Esophagus mucosa (tissue), 1 donor: Measurements from ENCODE around the gene ZNF597. TPM values are rescaled to one million over a fixed set of nuclear protein-coding genes. Genes with fewer than 3 reads are reported as not detected.
"Not testable (repeated sequence)": the region's sequence is repeated elsewhere in the genome, so short reads cannot be mapped to it uniquely, and the experiment has no call there.

Experiments used
- ATAC-seq: fragments of 200-7000 bp; cut with Tn5 transposase; one replicate; pipeline ENCODE4 v1.9.1; 2020
- total RNA-seq: library from RNA; stranded (reverse); gene quantifications from one replicate; pipeline ENCODE4 v1.2.4, GENCODE V29; 2023
- donor health status: DM: yes; HTN: yes; CAD: no.

ZNF597 gene
- total RNA-seq, 1 donor from 2014 or later, result 1.00 TPM

DNA sequence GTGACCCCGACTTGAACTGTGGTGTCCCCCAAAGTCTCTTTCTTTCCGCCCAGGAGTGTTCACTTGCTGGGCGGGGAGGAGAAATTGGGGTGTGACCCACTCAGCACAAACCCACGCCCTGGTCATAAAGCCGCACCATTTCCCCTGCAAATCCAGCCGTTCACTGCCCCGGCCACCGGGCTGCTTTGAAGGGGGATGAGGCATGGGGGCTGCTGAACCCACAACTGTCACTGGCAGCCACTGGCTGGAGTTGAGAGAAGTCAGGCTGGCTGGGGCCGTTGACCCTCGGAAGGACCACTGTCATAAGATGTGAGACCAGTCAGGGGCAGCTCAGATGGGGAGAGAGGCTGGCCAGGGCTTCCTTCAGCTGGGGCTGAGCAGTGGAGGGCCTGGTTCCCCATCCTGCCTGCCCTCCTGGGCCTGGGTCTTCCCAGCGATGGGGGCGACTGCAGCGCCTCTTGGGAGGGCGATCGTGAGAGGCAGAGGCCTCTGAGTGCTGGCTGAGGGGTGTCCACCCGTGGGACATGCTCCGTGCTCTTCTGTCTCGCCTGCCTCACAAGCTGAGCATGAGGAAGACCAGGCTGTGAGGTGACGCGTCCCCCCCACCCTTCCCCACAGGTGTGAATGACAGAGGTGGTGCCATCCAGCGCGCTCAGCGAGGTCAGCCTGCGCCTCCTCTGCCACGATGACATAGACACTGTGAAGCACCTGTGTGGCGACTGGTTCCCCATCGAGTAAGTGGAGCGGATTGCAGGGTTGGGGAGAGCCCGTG, 32.5 kb upstream of the ZNF597 start:
- ATAC-seq, result no peak

GRCh38 chr16:3474870-3475269, 31.6 kb upstream of the ZNF597 start:
- not testable (repeated sequence) for ATAC-seq

DNA sequence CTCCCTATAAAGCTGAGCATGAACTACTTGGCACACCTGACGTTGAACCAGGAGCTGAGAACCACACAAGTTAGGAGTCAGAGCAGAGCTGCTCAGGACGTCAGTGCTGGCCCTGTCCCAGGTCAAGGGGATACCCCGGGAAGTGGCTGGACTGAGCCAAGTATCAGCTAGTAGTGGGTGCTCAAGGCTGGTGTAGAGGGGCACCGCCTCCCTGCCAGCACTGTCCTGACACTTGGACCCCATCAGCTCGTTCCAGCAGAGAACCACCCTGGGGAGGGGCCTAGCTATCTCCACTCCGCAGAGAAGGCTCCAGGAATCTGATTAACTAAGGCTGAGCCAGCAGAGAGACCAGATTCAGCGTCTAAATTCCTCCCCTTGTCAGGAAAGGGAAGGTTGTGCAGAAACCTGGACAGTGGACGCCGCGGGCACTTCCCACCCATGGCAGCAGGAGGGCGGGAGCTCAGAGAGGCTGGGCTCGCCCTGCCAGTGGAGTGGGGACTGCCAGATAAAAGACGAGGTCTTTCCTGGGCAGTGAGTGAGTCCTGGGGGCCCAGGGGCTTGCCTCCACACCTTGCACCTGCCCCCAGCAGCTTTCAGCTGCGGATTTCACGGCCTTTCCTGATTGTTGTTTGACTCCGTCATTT, 31.0 kb upstream of the ZNF597 start:
- ATAC-seq, result peak; percentile 38

GRCh38 chr16:3473596-3473943, 30.3 kb upstream of the ZNF597 start:
- not testable (repeated sequence) for ATAC-seq

- ATAC-seq, result no peak
Measured at GRCh38 chr16:3472878-3473595, 29.7 kb upstream of the ZNF597 start.

DNA sequence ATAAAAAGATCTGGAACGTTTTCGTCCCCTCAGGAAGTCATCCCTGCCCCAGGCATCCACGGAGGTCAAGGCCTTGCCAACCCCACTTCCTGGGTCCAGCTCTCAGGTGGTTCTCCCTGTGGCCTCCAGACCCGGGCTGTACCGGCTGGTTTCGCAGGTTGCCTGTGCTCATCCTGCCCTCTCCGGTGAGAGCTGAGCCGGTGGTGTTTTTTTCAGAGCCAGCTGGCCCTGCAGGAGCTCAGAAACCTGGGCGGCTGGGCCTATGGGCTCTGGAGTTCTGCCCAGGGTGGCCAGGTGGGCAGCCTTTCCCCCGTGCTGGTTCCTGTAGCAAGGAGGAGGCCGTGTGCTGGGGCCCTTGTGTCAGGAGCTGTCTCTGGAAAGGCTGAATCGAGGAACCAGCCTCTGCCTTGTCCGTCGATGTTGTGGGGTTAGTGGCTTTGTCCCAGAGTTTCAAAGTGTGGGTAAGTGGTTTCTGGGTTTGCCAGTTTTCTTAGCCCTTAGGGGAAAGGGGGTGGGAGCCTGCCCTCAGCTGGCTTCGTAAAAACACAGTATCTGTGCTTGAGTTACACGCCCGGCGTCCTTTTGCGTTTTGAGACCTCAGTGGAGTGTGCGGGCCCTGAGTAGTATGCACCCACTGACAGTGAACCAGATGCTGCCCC, 28.3 kb upstream of the ZNF597 start:
- no peak for ATAC-seq

DNA sequence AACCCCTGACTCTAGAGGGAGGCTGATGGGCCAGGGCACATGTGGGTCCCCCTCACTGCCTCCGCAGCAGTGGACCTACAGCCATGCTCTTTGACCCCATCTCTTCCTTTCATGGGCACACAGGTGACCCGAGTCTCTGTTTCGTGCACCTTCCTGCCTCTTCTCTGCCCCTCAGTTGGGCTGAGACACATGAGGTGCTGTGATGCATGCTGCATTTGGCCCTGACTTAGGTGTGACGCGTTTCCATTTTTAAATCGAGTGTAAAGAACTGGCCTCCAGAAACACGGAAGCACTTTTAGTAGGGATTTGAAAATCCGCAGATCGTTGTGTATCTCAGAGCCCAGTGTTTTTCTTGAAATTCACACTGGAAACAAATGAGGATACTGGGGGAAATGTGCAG, 27.4 kb upstream of the ZNF597 start:
- no peak for ATAC-seq

- ATAC-seq, result no peak
Measured at GRCh38 chr16:3469736-3470135, 26.4 kb upstream of the ZNF597 start.

- no peak for ATAC-seq
Measured at GRCh38 chr16:3468501-3468900, 25.2 kb upstream of the ZNF597 start.

- ATAC-seq, result no peak
Measured at GRCh38 chr16:3467921-3468320, 24.6 kb upstream of the ZNF597 start.

DNA sequence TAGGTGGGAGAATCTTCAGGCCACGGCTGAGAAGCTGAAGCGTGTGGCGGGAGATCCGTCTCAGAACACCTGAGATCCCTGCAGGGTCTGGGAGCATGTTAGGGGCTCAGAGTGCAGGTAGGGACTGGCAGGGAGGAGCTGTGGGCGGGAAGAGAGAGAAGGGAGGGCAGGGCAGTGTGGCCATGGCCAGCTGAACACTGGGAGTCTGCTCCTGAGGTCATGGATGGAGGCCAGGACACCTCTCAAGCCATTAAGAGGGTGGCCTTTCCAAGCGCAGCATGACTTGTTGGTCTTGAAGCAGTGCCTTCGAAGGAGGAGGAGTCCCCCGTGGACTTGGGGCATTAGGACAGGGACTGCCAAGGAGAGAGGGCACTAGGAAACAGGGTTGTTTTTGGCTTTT, 23.9 kb upstream of the ZNF597 start:
- no peak for ATAC-seq

DNA sequence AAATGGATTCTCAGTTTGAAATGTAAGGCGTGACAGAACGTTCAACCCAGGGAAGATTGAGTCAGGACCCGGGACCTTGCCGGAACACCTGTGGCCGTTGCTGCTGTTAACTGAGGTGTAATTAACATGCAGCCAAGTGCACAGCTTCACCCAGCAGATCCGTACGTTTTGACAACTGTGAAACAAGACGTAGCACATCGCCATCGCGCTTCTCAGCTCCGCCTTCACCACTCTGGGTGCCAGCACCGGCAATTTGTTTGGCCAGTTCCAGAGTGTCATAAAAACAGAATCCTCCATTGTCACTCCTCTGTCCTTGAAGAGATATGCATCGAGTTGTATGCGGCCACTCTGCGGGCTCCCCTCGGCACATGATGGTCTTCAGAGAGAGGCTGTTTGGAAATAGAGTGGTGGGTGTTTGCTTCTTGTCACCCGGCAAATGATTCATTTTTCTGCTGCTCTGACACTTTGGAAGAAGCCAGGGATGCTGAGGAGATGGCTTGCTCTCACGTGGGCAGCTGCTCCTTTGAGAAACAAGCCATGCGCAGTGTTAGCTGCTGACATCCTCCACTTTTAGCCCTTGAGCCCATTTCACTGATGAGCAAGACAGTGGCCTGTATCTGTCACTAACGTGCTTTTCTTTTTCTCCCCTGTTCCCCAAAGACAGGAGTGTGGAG, 22.7 kb upstream of the ZNF597 start:
- no peak for ATAC-seq

- no peak for ATAC-seq
Measured at GRCh38 chr16:3465301-3465700, 22.0 kb upstream of the ZNF597 start.

DNA sequence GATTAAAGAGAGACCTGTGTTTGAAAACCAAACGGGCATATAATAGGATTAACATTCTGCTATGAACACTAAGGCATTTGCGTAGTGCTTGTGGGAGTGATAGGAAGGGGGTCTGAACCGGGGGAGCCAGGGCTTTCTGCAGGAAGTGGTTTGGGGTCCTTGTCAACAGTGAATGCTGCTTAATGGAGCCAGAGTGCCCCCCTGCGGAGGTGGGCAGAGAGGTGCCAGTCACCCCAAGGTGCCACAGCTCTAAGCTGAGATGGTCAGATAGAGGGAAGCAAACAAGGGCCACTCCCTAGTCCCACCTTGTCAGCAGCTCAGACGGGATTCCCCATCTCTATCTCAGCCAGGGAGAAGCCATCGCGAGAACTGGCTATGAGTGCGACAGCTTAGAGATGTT, 17.8 kb upstream of the ZNF597 start:
- no peak for ATAC-seq

DNA sequence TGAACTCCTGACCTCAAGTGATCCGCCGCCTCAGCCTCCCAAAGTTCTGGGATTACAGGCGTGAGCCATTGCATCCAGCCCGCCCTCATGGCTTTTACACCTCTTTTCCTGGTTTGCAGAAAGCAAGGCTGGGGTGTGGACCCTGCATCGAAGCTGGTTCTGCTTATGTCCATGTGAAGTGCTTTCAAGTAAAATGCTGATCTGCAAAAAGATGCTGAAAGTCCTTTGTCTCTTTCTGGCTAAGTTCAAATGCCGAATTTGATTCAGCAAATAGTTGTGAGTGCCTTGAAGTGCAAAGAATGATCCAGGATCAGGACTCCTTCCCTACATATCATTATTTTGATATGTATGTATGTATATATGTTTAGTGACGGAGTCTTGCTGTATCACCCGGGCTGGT, 17.3 kb upstream of the ZNF597 start:
- no peak for ATAC-seq

DNA sequence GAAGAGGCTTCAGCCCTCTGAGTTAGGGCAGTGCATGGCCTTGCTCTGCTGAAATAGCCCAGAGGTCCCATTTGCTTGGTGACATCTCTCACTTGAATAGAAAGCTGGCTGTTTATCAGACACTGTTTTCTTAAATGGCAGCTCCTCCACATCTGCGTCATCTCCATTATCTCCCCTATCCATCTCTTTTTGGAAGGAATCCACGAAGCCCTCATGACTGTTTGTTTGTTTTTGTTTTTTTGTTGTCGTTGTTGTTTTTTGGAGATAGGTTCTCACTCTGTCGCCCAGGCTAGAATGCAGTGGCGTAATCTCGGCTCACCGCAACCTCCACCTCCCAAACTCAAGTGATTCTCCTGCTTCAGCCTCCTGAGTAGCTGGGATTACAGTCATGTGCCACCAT, 16.8 kb upstream of the ZNF597 start:
- ATAC-seq, result no peak

DNA sequence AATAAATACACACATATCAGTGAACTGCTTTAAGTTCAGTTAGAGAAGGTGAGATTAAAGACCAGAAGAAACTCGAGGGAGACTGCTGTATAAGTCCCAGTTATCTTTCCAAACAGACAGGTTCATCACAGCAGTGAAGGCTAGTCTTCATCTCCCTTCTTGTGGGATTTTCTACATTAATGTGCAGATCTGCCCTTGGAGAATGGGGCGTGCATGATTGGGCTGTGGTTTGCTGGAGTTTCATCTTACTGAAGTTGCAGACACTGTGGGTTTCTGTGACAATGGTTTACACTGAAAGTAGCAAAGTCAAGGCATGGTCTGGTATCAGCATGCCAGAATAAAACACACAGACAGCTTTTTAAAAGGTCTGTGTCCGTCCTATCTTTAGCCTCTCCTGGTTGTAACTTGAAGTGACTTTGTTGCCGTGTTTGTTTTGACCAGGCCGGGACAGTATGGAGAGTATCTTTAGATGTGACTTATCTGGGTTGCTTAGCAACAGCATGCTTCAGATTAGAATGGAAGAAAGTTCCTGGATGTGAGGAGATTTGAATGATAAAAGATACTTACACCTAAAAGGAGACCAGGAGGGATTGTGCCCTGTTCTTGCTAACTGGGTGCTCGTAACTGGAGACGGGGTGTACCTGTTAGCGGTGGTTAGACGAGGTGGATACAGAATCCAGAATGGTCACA, 16.2 kb upstream of the ZNF597 start:
- no peak for ATAC-seq

DNA sequence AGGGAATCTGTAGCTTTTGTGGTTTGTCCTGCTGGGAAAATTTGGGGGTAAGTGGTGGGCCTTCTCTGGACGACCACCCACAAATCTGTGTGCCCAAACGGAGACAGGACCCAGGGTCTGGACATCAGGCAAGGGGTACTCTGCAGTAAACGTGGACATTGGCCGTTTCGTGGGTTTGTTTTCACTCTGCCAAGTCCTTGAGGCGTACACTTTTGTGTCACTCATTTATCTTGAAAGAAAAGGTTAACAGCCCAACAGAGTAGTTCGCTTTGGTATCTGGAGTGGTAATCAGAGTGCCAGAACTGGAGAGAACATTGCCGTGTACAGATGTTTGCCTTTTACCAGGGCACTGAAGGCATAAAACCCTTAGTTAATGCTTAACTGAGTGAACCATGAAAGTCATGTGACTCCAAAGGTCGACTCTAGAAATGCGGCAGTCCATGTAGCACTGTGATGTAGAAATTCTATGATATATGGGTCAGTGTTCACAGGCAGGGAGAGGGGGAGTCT, 15.6 kb upstream of the ZNF597 start:
- no peak for ATAC-seq

- ATAC-seq, result no peak
Measured at GRCh38 chr16:3458278-3458851, 15.1 kb upstream of the ZNF597 start.

GRCh38 chr16:3457434-3458252, 14.3 kb upstream of the ZNF597 start:
- peak; percentile 96 for ATAC-seq
